H7 (cell line): ENCODE data around the gene ATP8B3. TPM values are rescaled to one million over a fixed set of nuclear protein-coding genes. Genes with fewer than 3 reads are reported as not detected.
A peak's percentile ranks its signal among the peaks of the same experiment; 100 is the strongest.

ENCODE experiments used
- DNase-seq: peaks from one replicate; pipeline ENCODE4 v3.0.0; 2012
- H3K27me3 ChIP-seq: 2 replicates; pipeline ENCODE4 v1.6.0; 2011; ENCODE audit warnings: mild to moderate bottlenecking, low read length; ENCODE audit not compliant: control insufficient read depth, insufficient read depth
- H3K36me3 ChIP-seq: replicated peaks from 2 replicates; pipeline ENCODE4 v1.5.1; 2011; ENCODE audit warnings: low read length; ENCODE audit not compliant: control insufficient read depth, insufficient read depth
- H3K4me3 ChIP-seq: 2 replicates; pipeline ENCODE4 v1.5.1; 2011; ENCODE audit warnings: low read depth, mild to moderate bottlenecking, control low read depth, low read length, moderate library complexity; ENCODE audit not compliant: insufficient read depth
- total RNA-seq: library from RNA; depleted of rRNA; stranded (reverse); fragments of >200 nt; shearing (Covaris generic); gene quantifications from 2 replicates; pipeline ENCODE4 v1.2.3, GENCODE V29; 2014

ATP8B3 gene
- total RNA-seq, 1 experiment from 2014 or later: 7.4 TPM

DNA sequence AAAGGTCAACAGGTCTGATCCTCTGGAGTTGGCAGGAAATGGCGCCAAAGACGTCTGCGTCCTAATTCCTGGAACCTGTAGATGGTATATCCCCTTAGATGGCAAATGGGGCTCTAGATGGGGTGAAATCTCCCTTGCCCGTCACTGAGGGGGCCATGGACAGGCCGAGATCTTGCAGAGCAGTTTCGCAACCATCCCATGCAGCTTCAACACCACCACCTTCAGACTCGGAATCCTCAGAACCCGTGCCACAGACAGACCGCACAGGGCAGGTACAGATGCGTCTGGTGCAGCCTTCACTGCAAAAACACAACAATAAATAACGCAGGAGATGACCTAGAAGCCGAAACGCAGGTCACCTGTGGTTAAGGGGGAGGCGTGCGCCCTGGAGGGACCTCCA, 18.5 kb upstream of the ATP8B3 start:
- Histone ChIP-seq H3K36me3 (peaks cover 1% of the 10 kb centered on the region), H3K27me3 (no peaks in the 10 kb centered on the region), H3K4me3 (no peak overlapping the region)
- DNase-seq: no peak

DNA sequence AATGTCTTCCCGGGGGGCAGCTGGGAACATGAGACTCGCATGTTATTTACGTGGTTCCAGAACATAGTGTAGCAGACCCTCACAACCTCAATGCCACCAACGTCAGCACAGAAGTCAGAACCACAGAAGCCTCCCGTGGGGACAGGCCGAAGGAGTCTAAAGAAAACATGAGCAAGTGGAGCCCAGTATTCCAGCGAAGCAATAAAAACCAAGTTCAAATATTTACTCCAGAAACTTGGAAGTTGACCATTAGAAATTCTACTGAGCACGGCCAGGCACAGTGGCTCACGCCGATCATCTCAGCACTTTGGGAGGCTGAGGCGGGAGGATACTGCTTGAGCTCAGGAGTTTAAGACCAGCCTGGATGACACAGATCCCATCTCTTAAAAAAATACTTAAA, 17.9 kb upstream of the ATP8B3 start:
- peaks cover 1% of the 10 kb centered on the region for H3K36me3 ChIP-seq
- no peak overlapping the region for H3K4me3 ChIP-seq
- no peaks in the 10 kb centered on the region for H3K27me3 ChIP-seq
- no peak for DNase-seq

DNA sequence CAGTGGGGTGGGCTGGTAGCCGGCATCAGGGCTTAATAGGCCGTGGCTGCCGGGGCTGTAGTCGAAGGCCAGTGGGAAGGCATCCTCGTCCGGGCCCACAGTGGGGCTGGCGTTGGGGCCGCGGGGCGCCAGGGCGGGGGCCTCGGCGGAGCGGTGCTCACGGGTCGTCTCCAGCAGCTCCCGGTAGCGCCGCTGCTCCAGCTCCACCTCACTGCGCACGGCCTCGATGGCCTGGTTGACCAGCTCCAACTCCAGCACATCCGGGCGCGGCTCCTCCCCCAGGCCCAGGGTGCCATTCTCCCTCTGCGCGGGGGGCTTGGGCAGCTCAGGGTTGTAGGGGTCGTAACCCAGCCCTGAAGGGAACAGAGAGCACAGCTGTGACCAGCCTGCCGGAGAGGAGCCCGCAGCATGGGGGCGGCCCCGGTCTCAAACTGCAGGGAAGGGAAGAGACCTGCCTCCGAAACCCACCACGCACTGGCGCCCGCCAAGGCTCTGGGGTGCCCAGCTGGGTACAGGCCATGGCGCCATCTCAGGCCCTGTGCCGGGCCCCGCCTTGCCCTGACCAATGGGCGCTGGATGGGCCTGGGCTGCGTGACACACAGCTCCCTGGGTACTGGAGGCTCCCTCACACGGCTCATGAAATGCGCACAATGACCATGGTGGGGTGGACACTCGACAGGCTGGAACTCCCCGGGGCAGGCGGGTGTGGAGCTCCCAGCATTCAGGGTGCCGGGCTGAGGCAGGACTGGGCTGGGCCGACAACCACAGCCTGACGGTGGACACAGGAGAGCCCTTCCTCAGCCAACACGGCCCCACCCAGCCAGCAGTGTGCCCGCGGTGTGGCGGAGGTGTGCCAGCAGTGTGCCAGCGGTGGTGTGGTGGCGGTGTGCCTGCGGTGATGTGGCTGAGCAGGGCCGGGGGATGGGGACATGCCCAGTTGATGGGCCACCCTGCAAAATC, 16.5 kb upstream of the ATP8B3 start:
- peak; percentile 71 for DNase-seq
- Histone ChIP-seq H3K4me3 (no peak overlapping the region), H3K27me3 (no peaks in the 10 kb centered on the region), H3K36me3 (peaks cover 4% of the 10 kb centered on the region)

DNA sequence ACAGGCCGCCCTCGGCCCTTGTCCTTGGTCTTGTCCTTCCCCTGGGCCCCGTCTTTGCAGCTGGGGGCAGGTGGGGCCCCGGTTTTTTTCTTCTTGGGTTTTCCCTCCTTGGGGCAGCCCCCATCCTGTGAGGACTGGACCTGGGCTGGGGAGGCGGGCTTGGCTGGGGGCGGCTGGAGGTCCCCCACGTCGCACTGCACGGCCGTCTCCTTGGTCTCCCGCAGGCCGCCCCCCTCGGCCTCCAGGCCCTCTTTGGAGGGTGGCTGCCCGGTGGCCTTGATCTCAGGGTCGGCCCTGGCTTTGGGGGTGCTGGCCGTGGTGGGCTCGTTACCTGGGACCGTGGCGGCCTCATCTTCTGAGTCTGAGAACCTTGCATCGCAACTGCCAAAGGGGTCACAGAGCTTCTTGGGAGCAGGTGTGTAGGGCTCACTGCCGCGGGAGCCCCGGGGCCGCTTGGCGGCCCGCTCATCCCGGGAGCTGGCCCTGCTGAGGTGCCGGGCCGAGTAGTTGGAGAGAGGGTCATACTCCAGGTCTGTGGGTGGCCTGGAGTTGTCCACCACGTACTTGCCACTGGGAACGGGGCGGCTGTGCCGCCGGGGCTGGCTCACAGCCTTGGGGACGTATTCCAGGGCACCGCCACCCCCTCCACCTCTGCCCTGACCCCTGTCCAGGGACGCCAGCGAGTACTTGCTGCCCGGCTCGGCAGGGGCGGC, 15.6 kb upstream of the ATP8B3 start:
- peak; percentile 77 for DNase-seq
- Histone ChIP-seq H3K4me3 (no peak overlapping the region), H3K27me3 (no peaks in the 10 kb centered on the region), H3K36me3 (peaks cover 4% of the 10 kb centered on the region)

DNA sequence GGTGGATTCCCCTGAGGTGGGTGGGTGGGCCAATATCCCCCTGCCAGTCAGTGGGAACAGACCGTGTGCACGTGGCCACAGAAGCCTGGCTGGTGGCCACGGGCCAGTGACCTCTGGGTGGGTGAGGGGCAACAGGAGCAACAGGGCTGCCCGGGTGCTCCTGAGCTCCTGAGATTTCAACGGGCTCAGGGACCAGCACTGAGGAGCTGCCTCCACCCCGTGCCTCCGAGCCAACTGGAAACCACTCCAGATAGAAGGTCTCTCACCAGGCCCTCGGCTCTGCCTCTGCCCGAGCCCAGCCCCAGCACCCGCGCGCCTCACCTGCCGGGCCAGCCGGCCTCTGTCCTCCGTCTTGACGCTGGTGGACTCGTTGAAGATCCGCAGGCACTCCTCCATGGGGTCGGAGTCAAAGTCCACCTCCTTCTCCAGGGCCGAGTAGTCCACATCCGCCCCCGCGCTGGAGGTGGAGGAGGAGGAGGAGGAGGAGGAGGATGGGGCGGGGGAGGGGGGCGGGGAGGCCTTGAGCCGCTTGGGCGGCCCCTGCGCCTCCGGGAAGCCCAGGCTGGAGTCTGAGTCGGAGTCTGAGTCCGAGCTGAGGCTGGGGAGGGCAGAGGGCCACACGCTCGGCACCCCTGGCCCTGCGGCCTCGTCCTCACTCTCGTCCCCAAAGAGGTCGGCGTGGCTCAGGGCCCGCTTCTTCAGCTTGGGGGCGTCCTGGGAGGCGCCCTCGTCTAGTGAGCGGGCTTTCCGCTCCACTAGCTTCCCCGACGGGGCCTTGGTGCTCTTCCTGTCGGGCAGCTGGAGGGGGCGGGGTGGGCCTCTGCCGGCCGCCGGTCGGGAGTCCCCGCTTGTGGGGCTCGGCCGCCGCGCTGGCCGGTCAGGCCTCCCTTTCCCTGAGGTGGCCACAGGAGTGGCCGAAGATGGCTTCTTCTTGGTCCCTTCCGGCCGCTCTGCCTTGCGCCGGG, 14.8 kb upstream of the ATP8B3 start:
- Histone ChIP-seq H3K4me3 (peak overlapping the region; percentile 11; the same call in 1 of the 2 replicates), H3K27me3 (no peaks in the 10 kb centered on the region), H3K36me3 (peaks cover 4% of the 10 kb centered on the region)
- DNase-seq: peak; percentile 91

DNA sequence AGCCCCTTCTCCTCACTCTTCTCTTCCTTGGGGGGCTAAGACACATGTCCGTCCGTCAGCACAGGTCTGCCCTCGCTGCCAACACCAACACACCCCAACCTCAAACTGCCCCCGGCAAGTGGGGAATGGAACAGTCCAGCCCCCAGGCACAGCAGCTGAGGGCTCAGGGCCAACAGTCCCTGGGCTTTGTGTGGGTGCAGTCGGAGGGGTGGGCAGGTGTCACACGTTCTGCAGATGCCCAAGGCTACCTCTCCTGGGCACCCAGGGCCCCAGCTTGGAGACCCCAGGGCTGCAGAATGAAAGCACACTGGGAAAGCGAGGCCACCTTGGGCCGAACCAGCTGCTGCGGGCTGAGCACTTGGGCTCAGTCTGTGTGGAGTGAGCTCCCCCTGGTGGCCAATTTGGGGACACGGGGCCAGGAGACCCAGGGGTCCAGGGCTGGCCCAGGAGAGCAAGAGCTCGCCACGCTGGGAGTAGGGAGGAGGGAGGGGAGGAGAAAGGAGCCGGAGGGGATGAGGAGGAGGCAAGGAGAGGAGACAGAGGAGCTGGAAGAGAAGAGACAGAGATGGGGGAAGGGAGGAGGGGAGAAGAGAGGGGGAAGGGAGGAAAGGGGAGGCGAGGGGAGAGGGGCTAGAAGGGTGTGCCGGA, 14.0 kb upstream of the ATP8B3 start:
- peak; percentile 99 for DNase-seq
- Histone ChIP-seq H3K36me3 (peaks cover 4% of the 10 kb centered on the region), H3K4me3 (no peak overlapping the region), H3K27me3 (no peaks in the 10 kb centered on the region)

DNA sequence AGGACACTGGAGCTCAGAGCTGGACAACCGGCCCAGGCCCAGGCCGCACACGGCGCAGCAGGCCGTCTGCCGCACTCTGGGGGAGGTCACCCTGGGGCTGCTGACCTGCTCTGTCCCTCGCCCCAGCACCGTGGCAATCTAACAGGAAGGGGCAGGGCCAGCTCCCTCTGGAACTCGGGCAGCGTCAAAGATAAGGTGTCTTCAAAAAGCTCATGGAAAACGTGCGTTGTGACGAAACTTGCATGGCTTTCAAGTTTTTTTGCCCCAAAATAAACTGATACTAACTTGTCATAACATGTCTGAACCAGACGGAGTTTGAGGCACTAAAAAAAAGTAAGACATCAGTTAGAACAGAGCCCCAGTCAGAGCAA, 12.2 kb upstream of the ATP8B3 start:
- Histone ChIP-seq H3K4me3 (no peak overlapping the region), H3K27me3 (no peaks in the 10 kb centered on the region), H3K36me3 (peaks cover 7% of the 10 kb centered on the region)
- DNase-seq: no peak

DNA sequence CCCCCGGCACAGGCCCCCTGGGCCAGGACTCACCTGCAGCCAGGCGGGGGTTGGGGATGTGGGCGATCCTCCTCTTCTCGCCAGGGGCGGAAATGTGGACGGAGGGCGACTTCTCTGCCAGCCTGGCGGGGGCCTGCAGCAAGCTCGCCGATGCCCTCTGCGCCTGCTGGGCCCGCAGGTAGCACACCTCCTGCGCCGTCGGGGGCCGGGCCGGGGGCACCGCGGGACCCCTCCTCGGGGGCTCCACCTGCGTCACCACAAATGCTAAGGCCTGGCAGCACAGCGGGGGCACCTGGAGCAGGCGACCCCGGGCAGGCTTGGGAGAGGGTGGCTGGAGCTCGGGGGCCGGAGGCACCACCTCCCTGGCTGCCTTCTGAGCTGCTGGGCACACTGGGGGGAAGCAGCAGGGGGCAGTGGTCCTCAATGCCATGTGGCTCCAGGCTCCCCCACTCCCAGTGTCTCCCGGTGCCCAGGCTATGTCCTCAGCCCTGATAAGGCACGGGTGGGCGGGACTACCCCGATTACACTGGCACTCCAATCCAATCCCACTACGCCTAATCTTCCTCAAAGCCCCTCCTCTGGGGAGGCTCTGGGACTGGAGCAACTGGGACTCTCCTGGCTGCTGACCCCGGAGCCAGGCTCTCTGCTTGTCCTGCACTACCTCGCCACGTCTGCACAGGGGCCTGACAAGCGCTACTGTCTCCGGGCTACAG, 11.6 kb upstream of the ATP8B3 start:
- peaks cover 7% of the 10 kb centered on the region for H3K36me3 ChIP-seq
- DNase-seq: peak; percentile 76
- H3K27me3 ChIP-seq: no peaks in the 10 kb centered on the region
- no peak overlapping the region for H3K4me3 ChIP-seq

DNA sequence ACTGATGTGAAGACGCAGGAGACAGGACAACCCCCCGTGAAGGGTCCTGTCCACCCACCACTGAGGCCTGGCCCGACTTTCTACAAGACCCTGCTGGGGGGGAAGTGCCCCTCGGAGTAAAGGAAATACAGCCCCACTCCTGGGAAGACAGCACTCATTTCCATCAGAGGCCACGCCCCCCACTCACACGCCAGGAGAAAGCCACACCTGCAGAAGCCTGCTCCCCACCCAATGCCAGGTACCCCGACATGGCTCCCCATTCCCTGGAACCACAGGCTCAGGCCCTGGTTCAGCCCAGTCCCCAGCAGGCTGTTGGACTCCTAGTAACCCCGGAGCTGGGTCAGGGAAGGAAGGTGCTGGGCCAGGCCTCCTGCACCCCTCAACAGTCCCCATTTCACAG, 10.9 kb upstream of the ATP8B3 start:
- DNase-seq: no peak
- H3K4me3 ChIP-seq: no peak overlapping the region

DNA sequence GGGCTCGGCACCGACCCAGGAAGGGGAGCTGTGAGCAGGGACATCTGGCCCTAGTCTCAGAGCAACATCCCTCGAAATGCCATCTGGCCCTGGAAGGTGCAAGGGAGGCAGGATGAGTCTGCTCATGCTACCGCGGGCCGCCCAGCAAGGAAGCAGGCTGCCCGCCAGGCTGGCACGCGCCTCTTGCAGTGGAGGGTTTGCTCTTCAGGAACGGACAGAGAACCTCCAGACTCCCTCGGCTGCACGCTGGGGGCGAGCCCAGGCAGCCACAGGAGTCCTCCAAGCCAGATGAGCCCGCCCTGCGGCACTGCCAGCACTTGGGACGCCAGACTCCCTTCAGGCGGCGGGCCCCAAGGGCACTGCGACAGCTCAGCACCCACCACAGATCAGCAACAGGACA, 10.1 kb upstream of the ATP8B3 start:
- Histone ChIP-seq H3K36me3 (peaks cover 9% of the 10 kb centered on the region), H3K4me3 (no peak overlapping the region), H3K27me3 (no peaks in the 10 kb centered on the region)
- DNase-seq: no peak

More for the DNA sequence above, 10.9 kb upstream of the ATP8B3 start:
- Histone ChIP-seq H3K36me3 (peaks cover 8% of the 10 kb centered on the region), H3K27me3 (no peaks in the 10 kb centered on the region)

DNA sequence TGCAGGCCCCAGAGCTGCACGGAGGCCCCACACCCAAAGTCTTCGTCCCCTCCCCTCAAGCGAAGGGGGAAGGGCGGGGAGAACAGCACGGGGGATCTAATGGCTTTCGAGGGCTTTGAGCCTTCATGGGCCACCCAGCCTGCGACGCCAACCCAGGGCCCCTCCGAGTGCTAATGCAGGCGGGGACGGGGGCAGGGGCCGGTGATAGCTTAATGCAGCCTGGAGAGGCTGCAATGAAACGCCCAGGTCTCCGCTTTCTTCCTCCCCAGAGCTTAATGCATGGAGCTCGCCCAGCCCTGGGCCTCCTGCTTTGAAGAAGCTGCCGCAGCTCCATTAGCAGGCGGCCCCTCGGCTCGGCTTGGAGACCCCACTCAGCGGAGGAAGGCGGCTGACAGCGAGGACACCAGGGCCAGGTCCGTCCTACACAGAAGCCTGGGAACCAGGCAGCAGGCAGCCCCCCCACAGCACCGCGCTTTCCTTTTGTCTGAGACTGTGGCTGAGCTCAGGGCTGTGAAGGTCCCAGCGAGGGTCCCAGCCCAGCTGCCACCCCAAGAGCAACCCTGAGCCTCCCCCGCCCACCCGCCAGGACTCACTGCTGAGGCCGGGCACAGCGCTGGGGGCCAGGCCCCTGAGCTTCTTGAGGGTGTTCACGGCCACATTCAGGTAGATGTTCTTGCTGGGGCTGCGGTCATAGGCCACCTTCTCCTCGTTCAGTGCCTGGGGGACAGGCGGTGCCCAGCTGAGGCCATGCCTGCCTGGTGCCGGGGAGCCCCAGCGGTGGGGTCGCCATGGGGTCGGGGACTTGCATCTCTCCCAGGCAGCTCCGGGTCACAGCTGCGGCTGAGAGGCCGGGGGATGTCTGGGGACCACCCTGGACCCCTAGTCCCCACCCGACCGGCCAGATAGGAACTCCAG, 7.5 kb upstream of the ATP8B3 start:
- no peak for DNase-seq
- Histone ChIP-seq H3K27me3 (no peaks in the 10 kb centered on the region), H3K36me3 (peaks cover 12% of the 10 kb centered on the region), H3K4me3 (no peak overlapping the region)

DNA sequence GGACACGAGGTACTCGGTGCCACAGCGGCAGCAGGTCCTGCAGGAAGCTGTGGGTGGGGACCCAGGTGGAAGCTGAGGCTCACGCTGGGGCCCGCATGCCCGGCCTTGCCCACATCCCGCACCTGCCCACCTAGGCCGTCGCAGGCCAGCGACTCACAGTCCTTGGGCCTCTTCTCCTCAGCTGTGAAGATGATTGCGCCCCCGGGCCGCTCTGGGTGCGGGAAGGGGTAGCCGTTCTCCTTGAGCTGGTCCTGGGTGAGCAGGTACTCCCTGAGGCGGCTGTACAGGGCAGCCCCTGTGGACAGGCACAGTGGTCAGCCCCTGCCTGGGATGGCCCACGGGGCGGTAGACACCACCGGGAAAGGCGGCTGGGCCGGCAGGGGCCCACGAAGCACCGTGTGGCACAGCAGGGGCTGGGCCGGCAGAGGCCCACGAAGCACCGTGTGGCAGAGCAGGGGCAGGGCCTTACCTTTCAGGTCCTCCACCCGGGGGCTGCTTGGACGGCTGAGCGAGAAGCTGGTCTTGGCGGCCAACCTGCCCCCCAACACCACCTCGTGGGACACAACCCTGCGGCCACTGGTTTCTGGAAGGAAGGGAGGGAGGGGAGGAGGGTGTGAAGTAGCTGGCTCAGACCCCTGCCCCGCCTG, 6.6 kb upstream of the ATP8B3 start:
- H3K36me3 ChIP-seq: peaks cover 10% of the 10 kb centered on the region
- H3K27me3 ChIP-seq: no peaks in the 10 kb centered on the region
- no peak for DNase-seq
- no peak overlapping the region for H3K4me3 ChIP-seq
